Neural cell (in vitro differentiated cells): ENCODE measurements around the gene FRY. TPM values are rescaled to one million over a fixed set of nuclear protein-coding genes. Genes with fewer than 3 reads are reported as not detected.

Experiments used
- H2AFZ ChIP-seq: fragments of 200-600, 300-800 bp; sonication (generic), shearing (Covaris generic); 2 replicates; pipeline ENCODE4 v1.6.0; 2014; ENCODE audit warnings: low read depth, mild to moderate bottlenecking, antibody characterized with exemption, low read length, moderate library complexity
- H3F3A ChIP-seq: fragments of 200-600 bp; shearing (Covaris generic); 2 replicates; pipeline ENCODE4 v1.6.1; 2016; ENCODE audit warnings: mild to moderate bottlenecking, moderate library complexity, mixed read lengths, antibody characterized with exemption, low read length; ENCODE audit not compliant: insufficient read depth, poor library complexity, severe bottlenecking
- H3K27ac ChIP-seq: fragments of 200-600, 300-800 bp; sonication (generic), shearing (Covaris generic); 2 replicates; pipeline ENCODE4 v1.5.1; 2014; ENCODE audit warnings: mild to moderate bottlenecking, low read length, moderate library complexity
- H3K27me3 ChIP-seq: fragments of 300-800, 200-600 bp; sonication (generic), shearing (Covaris generic); 2 replicates; pipeline ENCODE4 v1.6.0; 2014; ENCODE audit warnings: mild to moderate bottlenecking, low read depth, low read length, moderate library complexity; ENCODE audit not compliant: insufficient read depth
- H3K36me3 ChIP-seq: fragments of 300-800, 200-600 bp; sonication (generic), shearing (Covaris generic); 2 replicates; pipeline ENCODE4 v1.5.1; 2014; ENCODE audit warnings: mild to moderate bottlenecking, antibody characterized with exemption, low read length, moderate library complexity; ENCODE audit not compliant: insufficient read depth
- H3K4me2 ChIP-seq: fragments of 300-800, 200-600 bp; sonication (generic), shearing (Covaris generic); 2 replicates; pipeline ENCODE4 v1.6.0; 2014; ENCODE audit warnings: mild to moderate bottlenecking, low read length
- H3K4me3 ChIP-seq: fragments of 300-800, 200-600 bp; sonication (generic), shearing (Covaris generic); 2 replicates; pipeline ENCODE4 v1.5.1; 2014; ENCODE audit warnings: mild to moderate bottlenecking, low read length, moderate library complexity
- H3K79me2 ChIP-seq: fragments of 200-600 bp; shearing (Covaris generic); replicated peaks from 2 replicates; pipeline ENCODE4 v1.6.0; 2014; ENCODE audit warnings: mild to moderate bottlenecking, low read length, moderate library complexity; ENCODE audit not compliant: insufficient read depth
- H3K9ac ChIP-seq: fragments of 300-800, 200-600 bp; sonication (generic), shearing (Covaris generic); 2 replicates; pipeline ENCODE4 v1.6.1; 2016; ENCODE audit warnings: mild to moderate bottlenecking, low read length, mixed read lengths
- H3K9me2 ChIP-seq: fragments of 200-600 bp; shearing (Covaris generic); 2 replicates; pipeline ENCODE4 v1.6.1; 2016; ENCODE audit warnings: mild to moderate bottlenecking, low read length, mixed read lengths; ENCODE audit not compliant: insufficient read depth
- H3K9me3 ChIP-seq: fragments of 200-600, 300-800 bp; sonication (generic), shearing (Covaris generic); 2 replicates; pipeline ENCODE4 v1.6.1; 2016; ENCODE audit warnings: mild to moderate bottlenecking, mixed run types, low read length, moderate library complexity, mixed read lengths
- H4K20me1 ChIP-seq: fragments of 200-600 bp; shearing (Covaris generic); 2 replicates; pipeline ENCODE4 v1.6.1; 2016; ENCODE audit warnings: mild to moderate bottlenecking, mixed run types; ENCODE audit not compliant: insufficient read depth
- CTCF ChIP-seq: fragments of 450-650 bp; IDR thresholded peaks from 2 replicates; pipeline ENCODE4 v1.5.1; 2014; ENCODE audit warnings: antibody characterized with exemption, mild to moderate bottlenecking, moderate library complexity; ENCODE audit not compliant: poor library complexity, severe bottlenecking
- EP300 ChIP-seq: fragments of 450-650 bp; conservative IDR thresholded peaks from 2 replicates; pipeline ENCODE4 v1.6.1; 2014; ENCODE audit warnings: antibody characterized with exemption, mild to moderate bottlenecking, moderate library complexity; ENCODE audit not compliant: poor library complexity, severe bottlenecking
- EZH2 ChIP-seq: fragments of 200-600, 300-800 bp; shearing (Covaris generic), sonication (generic); IDR thresholded peaks from 2 replicates; pipeline ENCODE4 v1.6.1; 2014; ENCODE audit warnings: antibody characterized with exemption, low read length, borderline replicate concordance, mild to moderate bottlenecking; ENCODE audit not compliant: insufficient read depth, poor library complexity, severe bottlenecking
- MXI1 ChIP-seq: fragments of 450-650 bp; conservative IDR thresholded peaks from 2 replicates; pipeline ENCODE4 v1.6.1; 2014; ENCODE audit warnings: antibody characterized with exemption, mild to moderate bottlenecking; ENCODE audit not compliant: poor library complexity, severe bottlenecking
- POLR2AphosphoS5 ChIP-seq: IDR thresholded peaks from 2 replicates; pipeline ENCODE4 v1.6.1; 2012
- RAD21 ChIP-seq: fragments of 450-650 bp; conservative IDR thresholded peaks from 2 replicates; pipeline ENCODE4 v1.6.1; 2014; ENCODE audit warnings: antibody characterized with exemption, mild to moderate bottlenecking, moderate library complexity
- REST ChIP-seq: IDR thresholded peaks from 2 replicates; pipeline ENCODE4 v1.6.1; 2012; ENCODE audit warnings: borderline replicate concordance
- SMC3 ChIP-seq: fragments of 450-650 bp; conservative IDR thresholded peaks from 2 replicates; pipeline ENCODE4 v1.6.1; 2014; ENCODE audit warnings: antibody characterized with exemption, mild to moderate bottlenecking, moderate library complexity; ENCODE audit not compliant: poor library complexity
- TAF1 ChIP-seq: IDR thresholded peaks from 2 replicates; pipeline ENCODE4 v1.6.1; 2012; ENCODE audit warnings: low read depth
- polyA plus RNA-seq: library from polyadenylated mRNA; depleted of rRNA; stranded (reverse); fragments of >200 nt; gene quantifications from 2 replicates; pipeline ENCODE4 v1.2.3, GENCODE V29; 2014

The FRY gene
- polyA plus RNA-seq, 1 donor from 2014 or later, result 49.3 TPM

- H3K27me3 ChIP-seq, result no peaks in the 10 kb centered on the region
- no peaks in the 10 kb centered on the region for H3F3A ChIP-seq
- no peak overlapping the region for H2AFZ ChIP-seq
- peaks cover 13% of the 10 kb centered on the region for H3K36me3 ChIP-seq
- TF ChIP-seq TAF1 (no peak), RAD21 (no peak), SMC3 (no peak), EZH2 (no peak), CTCF (no peak), EP300 (no peak), REST (no peak), POLR2AphosphoS5 (no peak), MXI1 (no peak)
- no peaks in the 10 kb centered on the region for H4K20me1 ChIP-seq
- H3K9me3 ChIP-seq, result no peaks in the 10 kb centered on the region
- H3K27ac ChIP-seq, result no peak overlapping the region
- H3K79me2 ChIP-seq, result no peaks in the 10 kb centered on the region
- no peak overlapping the region for H3K9ac ChIP-seq
- no peaks in the 10 kb centered on the region for H3K9me2 ChIP-seq
- H3K4me3 ChIP-seq, result no peak overlapping the region
- no peak overlapping the region for H3K4me2 ChIP-seq
These were observed 104.5 kb downstream of the FRY start for GRCh38 chr13:32136061-32136460.

- Histone ChIP-seq H2AFZ (no peak overlapping the region), H3K4me3 (no peak overlapping the region), H4K20me1 (no peaks in the 10 kb centered on the region), H3K27ac (no peak overlapping the region), H3K9ac (no peak overlapping the region), H3K27me3 (no peaks in the 10 kb centered on the region), H3K9me2 (no peaks in the 10 kb centered on the region), H3K4me2 (no peak overlapping the region), H3K79me2 (no peaks in the 10 kb centered on the region), H3F3A (no peaks in the 10 kb centered on the region), H3K9me3 (no peaks in the 10 kb centered on the region), H3K36me3 (peaks cover 7% of the 10 kb centered on the region)
- no peak for TF ChIP-seq EP300
These were observed 105.1 kb downstream of the FRY start for GRCh38 chr13:32136716-32137115.

- H3K9me2 ChIP-seq, result no peaks in the 10 kb centered on the region
- no peak overlapping the region for H2AFZ ChIP-seq
- no peaks in the 10 kb centered on the region for H4K20me1 ChIP-seq
- no peaks in the 10 kb centered on the region for H3K9me3 ChIP-seq
- H3K79me2 ChIP-seq, result no peaks in the 10 kb centered on the region
- H3K27me3 ChIP-seq, result no peaks in the 10 kb centered on the region
- no peak overlapping the region for H3K4me2 ChIP-seq
- no peak overlapping the region for H3K4me3 ChIP-seq
- no peak overlapping the region for H3K27ac ChIP-seq
- no peak for TF ChIP-seq CTCF
- no peak for TF ChIP-seq POLR2AphosphoS5
- no peak for TF ChIP-seq REST
- no peak for TF ChIP-seq SMC3
- no peak for TF ChIP-seq TAF1
- TF ChIP-seq EZH2, result no peak
- TF ChIP-seq MXI1, result no peak
- no peak for TF ChIP-seq EP300
- no peak for TF ChIP-seq RAD21
- H3F3A ChIP-seq, result no peaks in the 10 kb centered on the region
- no peak overlapping the region for H3K9ac ChIP-seq
- H3K36me3 ChIP-seq, result no peaks in the 10 kb centered on the region
These were observed 107.7 kb downstream of the FRY start for GRCh38 chr13:32139251-32139650.
